ENCODE data around the gene SEL1L3.

DNA sequence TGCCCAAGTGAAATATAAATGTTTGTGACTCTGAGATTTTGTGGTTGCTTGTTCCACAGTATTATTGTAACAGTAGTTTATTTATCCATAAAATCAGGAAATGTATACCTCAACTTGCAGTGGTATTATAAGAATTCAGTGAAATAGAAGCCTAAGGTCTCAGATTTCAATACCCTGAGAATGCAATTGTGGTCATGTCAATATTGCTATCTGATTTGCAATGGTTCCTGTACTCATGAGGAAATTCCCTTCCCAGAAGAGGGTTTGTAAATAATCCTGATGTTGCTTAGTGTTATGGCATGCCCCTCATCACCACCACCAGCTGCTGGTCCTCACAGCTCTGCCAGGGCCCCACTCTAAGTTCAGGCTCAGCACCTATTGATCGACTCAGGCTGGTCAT, 139.4 kb downstream of the SEL1L3 start:
- TF ChIP-seq EZH2 (IDR thresholded peaks at IDR 0.05; ENCODE audit: low read length, missing control alignments), result no peak
- TF ChIP-seq, protein P1, sequence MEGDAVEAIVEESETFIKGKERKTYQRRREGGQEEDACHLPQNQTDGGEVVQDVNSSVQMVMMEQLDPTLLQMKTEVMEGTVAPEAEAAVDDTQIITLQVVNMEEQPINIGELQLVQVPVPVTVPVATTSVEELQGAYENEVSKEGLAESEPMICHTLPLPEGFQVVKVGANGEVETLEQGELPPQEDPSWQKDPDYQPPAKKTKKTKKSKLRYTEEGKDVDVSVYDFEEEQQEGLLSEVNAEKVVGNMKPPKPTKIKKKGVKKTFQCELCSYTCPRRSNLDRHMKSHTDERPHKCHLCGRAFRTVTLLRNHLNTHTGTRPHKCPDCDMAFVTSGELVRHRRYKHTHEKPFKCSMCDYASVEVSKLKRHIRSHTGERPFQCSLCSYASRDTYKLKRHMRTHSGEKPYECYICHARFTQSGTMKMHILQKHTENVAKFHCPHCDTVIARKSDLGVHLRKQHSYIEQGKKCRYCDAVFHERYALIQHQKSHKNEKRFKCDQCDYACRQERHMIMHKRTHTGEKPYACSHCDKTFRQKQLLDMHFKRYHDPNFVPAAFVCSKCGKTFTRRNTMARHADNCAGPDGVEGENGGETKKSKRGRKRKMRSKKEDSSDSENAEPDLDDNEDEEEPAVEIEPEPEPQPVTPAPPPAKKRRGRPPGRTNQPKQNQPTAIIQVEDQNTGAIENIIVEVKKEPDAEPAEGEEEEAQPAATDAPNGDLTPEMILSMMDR (conservative IDR thresholded peaks at IDR 0.05 in 1 of 2, IDR thresholded peaks at IDR 0.05 in 1 of 2; ENCODE audit: low read depth in 1 of 2, low read length in 2 of 2), result no peak
